Naive thymus-derived CD8-positive, alpha-beta T cell (primary cell): ENCODE measurements around the gene TPRN. TPM values are rescaled to one million over a fixed set of nuclear protein-coding genes. Genes with fewer than 3 reads are reported as not detected.

Source experiments
- ATAC-seq, 2 donors: fragments of 150-1000 bp; cut with Tn5 transposase in 1 of 2; sonication (Bioruptor Pico), chemical (Tn5 transposase) in 1 of 2; 1 replicate in 1 of 2; 2 replicates in 1 of 2; pipeline ENCODE4 v1.10.0; 2021; ENCODE audit warnings: mild to moderate bottlenecking in 2 of 2, moderate library complexity in 2 of 2
- POLR2A ChIA-PET: fragments of 350-600 bp; sonication (Branson Sonifier 250); formaldehyde crosslinking; loops from one replicate; lab custom pipeline; 2021; ENCODE audit warnings: antibody characterized with exemption; lab: Charles Lee
- DNase-seq, 10 donors: peaks; one replicate each; pipeline versions ENCODE4 v3.0.0 to v3.0.0-alpha.2; 2020 to 2022
- H3K27ac Mint-ChIP-seq, 10 donors: one replicate each; pipeline ENCODE4 v1.8.0; 2020 to 2022; ENCODE audit warnings: mild to moderate bottlenecking in 10 of 10, mixed read lengths in 10 of 10, moderate library complexity in 4 of 10, inconsistent platforms in 1 of 10
- H3K27me3 Mint-ChIP-seq, 5 donors: one replicate each; pipeline ENCODE4 v1.8.0; 2021 to 2022; ENCODE audit warnings: mixed read lengths in 5 of 5
- H3K36me3 Mint-ChIP-seq, 3 donors: one replicate each; pipeline ENCODE4 v1.8.0; 2020 to 2022; ENCODE audit warnings: mixed read lengths in 3 of 3, mild to moderate bottlenecking in 2 of 3, inconsistent platforms in 1 of 3
- H3K4me1 Mint-ChIP-seq, 4 donors: one replicate each; pipeline ENCODE4 v1.8.0; 2021 to 2022; ENCODE audit warnings: mixed read lengths in 4 of 4
- H3K4me3 Mint-ChIP-seq, 10 donors: one replicate each; pipeline ENCODE4 v1.8.0; 2020 to 2022; ENCODE audit warnings: mild to moderate bottlenecking in 10 of 10, mixed read lengths in 10 of 10, moderate library complexity in 6 of 10, inconsistent platforms in 1 of 10
- H3K9me3 Mint-ChIP-seq, 9 donors: one replicate each; pipeline ENCODE4 v1.8.0; 2020 to 2022; ENCODE audit warnings: mixed read lengths in 9 of 9, mild to moderate bottlenecking in 3 of 9, inconsistent platforms in 1 of 9, moderate library complexity in 1 of 9
- polyA plus RNA-seq, 3 donors: library from polyadenylated mRNA; unstranded; fragments of 300-500 nt; fragmentation: Illumina TruSeq; gene quantifications; one replicate each; pipeline ENCODE4 v1.2.3, GENCODE V29; 2021
- total RNA-seq, 8 experiments: library from RNA in 2 of 8; stranded (reverse) in 2 of 8; gene quantifications; one replicate each; pipeline ENCODE4 v1.2.3 and lab custom pipeline; 2021 to 2026

The TPRN gene
- total and polyA plus RNA-seq, 5 experiments from 2014 or later: 0.15 to 10.1 (median 0.42) TPM

- Mint-ChIP-seq H3K27me3 (no peaks in the 10 kb centered on the region), H3K27ac (peak overlapping the region in 1 of 10 donors; percentile 40), H3K4me1 (peaks cover 0 to 6% (median 3%) of the 10 kb centered on the region in 4 donors), H3K9me3 (no peaks in the 10 kb centered on the region), H3K36me3 (peaks cover 0 to 3% (median 0%) of the 10 kb centered on the region in 3 donors), H3K4me3 (no peak overlapping the region)
- ATAC-seq (no peak), DNase-seq (no peak)
- POLR2A ChIA-PET: interaction anchor here (0.5 to 1.6 kb wide), 3 partner anchors 10 to 84 kb away, joined by 3 to 7 read pairs (median 4); partner anchors contain the start of genes RNF208 and TPRN
Measured at GRCh38 chr9:137213160-137214060, 12.9 kb upstream of the TPRN start.

- Mint-ChIP-seq H3K27me3 (no peaks in the 10 kb centered on the region), H3K4me3 (no peak overlapping the region), H3K9me3 (no peaks in the 10 kb centered on the region), H3K27ac (no peak overlapping the region), H3K4me1 (peaks cover 1 to 10% (median 6%) of the 10 kb centered on the region in 4 donors), H3K36me3 (peaks cover 0 to 8% (median 0%) of the 10 kb centered on the region in 3 donors)
- no peak for ATAC-seq
- POLR2A ChIA-PET: interaction anchor here (0.5 kb wide), 1 partner anchor 83 kb away, joined by 4 read pairs; no protein-coding TSS in a partner anchor
- no peak for DNase-seq
Measured at GRCh38 chr9:137212520-137212919, 12.0 kb upstream of the TPRN start.

- H3K4me3 Mint-ChIP-seq: no peak overlapping the region
- POLR2A ChIA-PET: no interaction called here
- H3K27me3 Mint-ChIP-seq: no peaks in the 10 kb centered on the region
- DNase-seq: no peak
- no peaks in the 10 kb centered on the region for H3K9me3 Mint-ChIP-seq
- H3K36me3 Mint-ChIP-seq: peaks cover 0 to 14% (median 0%) of the 10 kb centered on the region in 3 donors
- no peak for ATAC-seq
- peaks cover 10 to 20% (median 16%) of the 10 kb centered on the region in 4 donors for H3K4me1 Mint-ChIP-seq
- H3K27ac Mint-ChIP-seq: peak overlapping the region in 1 of 10 donors; percentile 56
Measured at GRCh38 chr9:137211532-137211931, 11.0 kb upstream of the TPRN start.

GRCh38 chr9:137206602-137207001 is 6.1 kb upstream of the TPRN start:
- H3K36me3 Mint-ChIP-seq: peaks cover 0 to 14% (median 0%) of the 10 kb centered on the region in 3 donors
- H3K4me3 Mint-ChIP-seq: peak overlapping the region; percentile 79 to 95 (median 92)
- peaks cover 20 to 50% (median 39%) of the 10 kb centered on the region in 4 donors for H3K4me1 Mint-ChIP-seq
- ATAC-seq: no peak
- no peaks in the 10 kb centered on the region for H3K27me3 Mint-ChIP-seq
- no peak for DNase-seq
- H3K27ac Mint-ChIP-seq: peak overlapping the region; percentile 74 to 97 (median 90)
- POLR2A ChIA-PET: interaction anchor here (1.1 to 11.7 kb wide), 3 partner anchors 16 to 77 kb away, joined by 3 to 135 read pairs (median 85); partner anchors contain the start of genes ANAPC2, CYSRT1, RNF208 and SSNA1
- H3K9me3 Mint-ChIP-seq: no peaks in the 10 kb centered on the region

GRCh38 chr9:137205126-137206069 is 4.9 kb upstream of the TPRN start, which contains the start of the genes NDOR1 and TMEM203:
TSS of gene NDOR1 (plus strand) at chr9:137205700. CDS start at chr9:137205778, 78 bp downstream.
TSS of gene TMEM203 (minus strand) at chr9:137205648. CDS start at chr9:137205414, 234 bp downstream.
- Mint-ChIP-seq H3K27me3 (no peaks in the 10 kb centered on the region), H3K4me3 (peak within 1 kb of the TSS; percentile 86 to 95 (median 92)), H3K36me3 (peaks cover 0 to 14% (median 0%) of the 10 kb centered on the region in 3 donors), H3K27ac (peak within 1 kb of the TSS; percentile 75 to 97 (median 94)), H3K4me1 (peaks cover 22 to 57% (median 47%) of the 10 kb centered on the region in 4 donors), H3K9me3 (no peaks in the 10 kb centered on the region)
- peak; percentile 87 to 96 (median 92) for DNase-seq
- POLR2A ChIA-PET: interaction anchor here (0.6 to 11.7 kb wide), 8 partner anchors 15 to 119 kb away, joined by 3 to 135 read pairs (median 6); partner anchors contain the start of genes ANAPC2, CYSRT1, MAN1B1 and RNF208
- peak; percentile 58 to 59 for ATAC-seq

- DNase-seq (no peak), ATAC-seq (no peak)
- H3K27ac Mint-ChIP-seq: peak overlapping the region; percentile 75 to 97 (median 94)
- H3K4me1 Mint-ChIP-seq: peaks cover 22 to 57% (median 47%) of the 10 kb centered on the region in 4 donors
- no peaks in the 10 kb centered on the region for H3K9me3 Mint-ChIP-seq
- peak overlapping the region; percentile 86 to 95 (median 92) for H3K4me3 Mint-ChIP-seq
- H3K27me3 Mint-ChIP-seq: no peaks in the 10 kb centered on the region
- POLR2A ChIA-PET: interaction anchor here (0.6 to 11.7 kb wide), 7 partner anchors 14 to 320 kb away, joined by 3 to 135 read pairs (median 5); partner anchors contain the start of genes ANAPC2, CYSRT1, MAN1B1 and RNF208
- H3K36me3 Mint-ChIP-seq: peaks cover 0 to 14% (median 0%) of the 10 kb centered on the region in 3 donors
Measured at GRCh38 chr9:137204731-137205125, 4.2 kb upstream of the TPRN start.

GRCh38 chr9:137202966-137203365 is 2.4 kb upstream of the TPRN start:
- H3K27me3 Mint-ChIP-seq: no peaks in the 10 kb centered on the region
- no peak overlapping the region for H3K27ac Mint-ChIP-seq
- H3K36me3 Mint-ChIP-seq: peaks cover 0 to 9% (median 0%) of the 10 kb centered on the region in 3 donors
- H3K4me1 Mint-ChIP-seq: peaks cover 22 to 59% (median 43%) of the 10 kb centered on the region in 4 donors
- POLR2A ChIA-PET: interaction anchor here (0.7 to 11.7 kb wide), 6 partner anchors 12 to 156 kb away, joined by 3 to 135 read pairs (median 7); partner anchors contain the start of genes ANAPC2, CYSRT1, MAN1B1 and RNF208
- DNase-seq (no peak), ATAC-seq (no peak)
- H3K4me3 Mint-ChIP-seq: peak overlapping the region in 4 of 10 donors; percentile 4 to 54 (median 32)
- H3K9me3 Mint-ChIP-seq: no peaks in the 10 kb centered on the region

- POLR2A ChIA-PET: interaction anchor here (0.6 to 11.7 kb wide), 19 partner anchors 11 to 1185 kb away, joined by 3 to 135 read pairs (median 4); partner anchors contain the start of genes ANAPC2, CYSRT1, GRIN1 and MAN1B1
- Mint-ChIP-seq H3K4me1 (peaks cover 10 to 45% (median 29%) of the 10 kb centered on the region in 4 donors), H3K36me3 (no peaks in the 10 kb centered on the region), H3K4me3 (peak overlapping the region; percentile 76 to 92 (median 85)), H3K27me3 (no peaks in the 10 kb centered on the region), H3K27ac (peak overlapping the region; percentile 48 to 90 (median 80)), H3K9me3 (no peaks in the 10 kb centered on the region)
- DNase-seq (no peak), ATAC-seq (no peak)
Measured at GRCh38 chr9:137201205-137201868, 796 bp upstream of the TPRN start.

- POLR2A ChIA-PET: interaction anchor here (0.5 to 11.7 kb wide), 5 partner anchors 9 to 70 kb away, joined by 3 to 135 read pairs (median 5); partner anchors contain the start of genes ANAPC2, RNF208, SSNA1 and TUBB4B
- Mint-ChIP-seq H3K4me3 (peak overlapping the region; percentile 60 to 86 (median 78)), H3K27me3 (no peaks in the 10 kb centered on the region), H3K27ac (peak overlapping the region in 2 of 10 donors; percentile 59 to 86), H3K9me3 (no peaks in the 10 kb centered on the region), H3K36me3 (no peaks in the 10 kb centered on the region), H3K4me1 (peaks cover 7 to 36% (median 20%) of the 10 kb centered on the region in 4 donors)
- ATAC-seq (no peak), DNase-seq (no peak)
Measured at GRCh38 chr9:137199411-137200121, 975 bp downstream of the TPRN start.

- no peaks in the 10 kb centered on the region for H3K36me3 Mint-ChIP-seq
- no peaks in the 10 kb centered on the region for H3K27me3 Mint-ChIP-seq
- no peak for ATAC-seq
- no peak overlapping the region for H3K27ac Mint-ChIP-seq
- no peaks in the 10 kb centered on the region for H3K9me3 Mint-ChIP-seq
- H3K4me1 Mint-ChIP-seq: peaks cover 7 to 29% (median 15%) of the 10 kb centered on the region in 4 donors
- POLR2A ChIA-PET: interaction anchor here (0.5 to 11.7 kb wide), 5 partner anchors 9 to 69 kb away, joined by 3 to 135 read pairs (median 5); partner anchors contain the start of genes ANAPC2, RNF208, SSNA1 and TUBB4B
- peak overlapping the region in 4 of 10 donors; percentile 10 to 60 (median 28) for H3K4me3 Mint-ChIP-seq
- DNase-seq: no peak
Measured at GRCh38 chr9:137198902-137199283, 1.6 kb downstream of the TPRN start.
